ENCODE results near the gene MAP3K21.

DNA sequence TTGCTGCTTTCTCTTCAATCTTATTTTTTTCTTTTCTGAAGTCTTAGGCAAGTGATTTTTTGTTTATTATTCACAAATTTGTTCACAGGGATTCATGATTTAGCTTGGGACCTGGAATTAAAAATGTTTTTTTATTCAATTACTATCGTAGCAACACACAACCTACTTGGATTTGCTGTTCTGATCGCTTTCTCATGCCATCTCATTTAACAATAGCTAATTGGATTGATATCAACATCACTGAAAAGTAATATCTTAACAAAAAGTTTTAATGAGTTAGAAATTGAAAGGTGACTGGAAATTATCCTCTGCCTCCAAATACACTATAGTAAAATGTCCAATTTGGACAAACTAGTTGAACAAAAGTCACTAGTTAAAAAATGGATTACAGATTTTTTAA lies 32.4 kb downstream of the MAP3K21 start:
- TF ChIP-seq, protein P1, sequence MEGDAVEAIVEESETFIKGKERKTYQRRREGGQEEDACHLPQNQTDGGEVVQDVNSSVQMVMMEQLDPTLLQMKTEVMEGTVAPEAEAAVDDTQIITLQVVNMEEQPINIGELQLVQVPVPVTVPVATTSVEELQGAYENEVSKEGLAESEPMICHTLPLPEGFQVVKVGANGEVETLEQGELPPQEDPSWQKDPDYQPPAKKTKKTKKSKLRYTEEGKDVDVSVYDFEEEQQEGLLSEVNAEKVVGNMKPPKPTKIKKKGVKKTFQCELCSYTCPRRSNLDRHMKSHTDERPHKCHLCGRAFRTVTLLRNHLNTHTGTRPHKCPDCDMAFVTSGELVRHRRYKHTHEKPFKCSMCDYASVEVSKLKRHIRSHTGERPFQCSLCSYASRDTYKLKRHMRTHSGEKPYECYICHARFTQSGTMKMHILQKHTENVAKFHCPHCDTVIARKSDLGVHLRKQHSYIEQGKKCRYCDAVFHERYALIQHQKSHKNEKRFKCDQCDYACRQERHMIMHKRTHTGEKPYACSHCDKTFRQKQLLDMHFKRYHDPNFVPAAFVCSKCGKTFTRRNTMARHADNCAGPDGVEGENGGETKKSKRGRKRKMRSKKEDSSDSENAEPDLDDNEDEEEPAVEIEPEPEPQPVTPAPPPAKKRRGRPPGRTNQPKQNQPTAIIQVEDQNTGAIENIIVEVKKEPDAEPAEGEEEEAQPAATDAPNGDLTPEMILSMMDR (conservative IDR thresholded peaks at IDR 0.05) = no peak
- no peak for TF ChIP-seq EZH2 (IDR thresholded peaks at IDR 0.05; ENCODE audit: low read depth)

All from PC-9 (cell line).